ENCODE data around the gene CCDC180.
"Not testable (repeated sequence)": the region's sequence is repeated elsewhere in the genome, so short reads cannot be mapped to it uniquely, and the experiment has no call there.

CCDC180 gene

DNA sequence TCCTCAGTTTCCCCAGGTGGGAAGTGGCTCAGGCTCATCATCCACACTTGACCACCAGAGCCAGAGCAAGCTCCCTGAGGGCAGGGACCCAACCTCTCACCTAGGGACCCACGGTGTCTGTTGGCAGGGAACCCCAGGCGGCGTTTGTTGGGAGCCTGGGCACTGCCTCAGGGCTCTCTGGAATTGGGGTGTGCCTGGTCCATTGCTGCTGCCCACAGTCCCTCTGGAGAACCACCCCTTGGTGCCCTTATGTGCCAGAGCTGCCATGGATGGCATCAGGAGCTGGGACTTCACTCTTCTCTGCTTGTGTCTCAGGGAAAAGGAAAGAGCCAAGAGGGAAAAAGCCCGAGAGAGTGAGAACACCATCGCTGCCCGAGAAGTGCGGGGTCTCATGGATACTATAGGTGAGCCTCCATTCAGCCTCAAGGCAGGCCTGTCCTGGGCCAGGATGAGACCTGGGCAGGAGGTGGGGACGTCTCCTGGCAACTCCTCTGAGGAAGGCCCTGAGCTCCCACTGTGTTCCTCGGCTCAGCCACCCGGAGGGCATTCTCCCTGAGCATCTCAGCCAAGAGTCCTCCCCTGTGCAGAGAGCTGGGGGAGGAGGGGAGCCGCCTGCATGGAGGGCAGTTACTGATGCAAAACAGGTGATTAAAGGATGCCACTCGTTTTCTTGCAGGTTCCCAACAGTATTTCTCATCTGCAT is 4.5 kb downstream of the CCDC180 start:
- no peak for DNase-seq (ENCODE audit: low spot score)

DNA sequence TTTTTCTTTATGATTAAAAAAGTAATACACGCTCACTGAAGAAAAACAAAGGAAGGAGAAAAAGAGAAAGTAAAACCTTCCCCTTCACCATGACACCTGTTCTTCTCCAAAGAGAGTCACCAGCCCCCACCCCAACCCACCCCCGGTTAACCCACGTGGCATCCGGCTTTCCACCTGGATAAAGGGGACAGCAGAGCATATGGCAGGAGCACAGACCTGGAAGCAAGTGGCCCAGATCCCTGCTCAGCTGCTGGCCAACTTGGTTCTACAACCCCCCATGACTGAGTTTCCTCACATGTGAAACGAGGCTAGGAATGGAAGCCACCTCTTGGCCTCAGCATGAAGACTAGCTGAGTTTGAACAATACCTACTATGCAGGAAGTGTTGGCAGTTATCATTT is 5.1 kb downstream of the CCDC180 start:
- DNase-seq (ENCODE audit: low spot score) = no peak

DNA sequence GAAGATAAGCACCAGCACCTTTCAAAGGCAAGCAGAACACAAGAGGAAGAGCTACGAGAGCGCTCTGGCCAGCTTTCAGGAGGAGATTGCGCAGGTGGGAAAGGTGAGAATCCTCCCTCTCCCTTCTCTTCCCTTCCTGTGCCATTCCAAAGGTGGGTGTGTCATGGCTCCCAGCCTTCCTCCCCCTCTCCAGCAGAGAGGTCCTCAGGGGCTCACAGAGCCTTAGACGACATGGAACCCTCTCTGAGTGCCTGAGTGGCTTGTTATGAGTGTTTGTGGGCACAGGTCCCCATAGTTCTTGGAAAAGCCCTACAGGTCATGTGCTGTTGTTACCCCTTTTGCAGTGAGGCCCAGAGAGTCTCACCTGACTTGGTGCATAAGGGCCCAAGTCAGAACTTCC is 5.8 kb downstream of the CCDC180 start:
- no peak for DNase-seq (ENCODE audit: low spot score)

DNA sequence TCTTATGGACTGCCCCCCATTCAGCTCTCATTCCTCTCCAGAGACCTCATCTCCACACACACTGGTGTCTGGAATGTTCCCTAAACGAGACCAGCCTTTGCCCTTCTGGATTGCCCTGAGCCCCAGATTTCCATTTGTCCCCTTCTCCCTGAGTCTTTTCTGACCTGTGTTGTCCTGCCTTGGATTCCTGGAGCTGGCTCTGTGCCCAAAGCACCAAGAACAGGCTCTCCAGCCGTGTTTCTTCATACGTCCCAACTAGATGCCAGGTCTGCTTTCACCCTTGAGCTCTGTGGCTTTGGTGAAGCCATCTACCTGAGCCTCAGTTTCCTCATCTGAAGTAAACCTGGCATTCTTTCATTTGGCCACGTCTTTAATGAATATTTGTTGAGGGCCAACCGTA is 6.3 kb downstream of the CCDC180 start:
- DNase-seq (ENCODE audit: low spot score) = no peak

DNA sequence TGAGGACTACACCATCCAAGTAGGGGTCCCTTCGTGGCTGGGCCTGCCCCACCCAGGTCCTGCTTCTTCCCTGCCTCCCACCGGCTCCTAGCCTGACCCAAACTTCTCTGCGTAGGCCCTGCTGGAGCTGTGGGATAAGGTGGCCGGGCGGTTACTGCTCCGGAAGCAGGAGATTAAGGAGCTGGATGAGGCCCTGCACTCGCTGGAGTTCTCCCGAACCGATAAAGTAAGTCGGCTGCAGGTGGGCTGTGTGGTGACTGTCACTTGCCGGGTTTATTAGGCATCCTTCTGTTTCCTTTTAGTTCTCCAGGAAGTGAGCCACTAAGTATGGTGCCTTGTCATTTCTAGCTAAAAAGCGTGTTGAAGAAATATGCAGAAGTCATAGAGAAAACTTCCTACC is 7.0 kb downstream of the CCDC180 start:
- no peak for DNase-seq (ENCODE audit: low spot score)

DNA sequence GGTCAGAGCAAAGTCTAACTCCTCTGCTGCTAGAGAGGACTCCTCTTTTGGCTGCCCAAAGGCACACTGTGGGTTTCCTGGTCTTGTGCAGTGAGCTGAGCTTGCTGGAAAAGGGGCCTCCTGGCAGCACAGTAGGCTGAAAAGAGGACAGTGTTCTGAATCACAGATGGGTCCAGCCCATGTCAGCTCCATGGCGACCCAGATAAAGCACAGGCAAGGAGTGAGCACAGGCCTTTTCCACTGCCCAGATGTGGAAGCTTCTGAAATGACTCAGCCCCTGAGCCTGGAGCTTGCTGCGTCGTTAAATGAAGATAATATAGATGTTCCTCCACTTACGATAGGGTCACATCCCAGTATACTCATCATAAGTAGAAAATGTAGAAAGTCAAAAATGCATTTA is 8.1 kb downstream of the CCDC180 start:
- no peak for DNase-seq (ENCODE audit: low spot score)

DNA sequence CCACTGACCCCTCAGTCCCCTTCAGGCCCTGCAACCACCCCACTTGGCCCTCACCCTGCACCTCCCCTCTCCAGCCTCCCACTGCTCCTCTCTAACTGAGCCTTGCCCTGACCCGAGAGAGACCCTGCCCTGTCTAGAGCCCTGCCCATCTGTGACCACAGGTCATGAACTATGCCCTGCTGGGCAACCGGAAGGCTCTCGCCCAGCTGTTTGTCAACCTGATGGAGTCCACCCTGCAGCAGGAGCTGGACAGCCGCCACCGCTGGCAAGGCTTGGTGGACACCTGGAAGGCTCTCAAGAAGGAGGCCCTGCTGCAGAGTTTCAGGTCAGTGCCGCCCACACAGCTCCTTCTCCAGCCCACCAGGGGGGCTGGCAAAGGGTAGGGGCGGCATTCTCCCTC is 9.4 kb downstream of the CCDC180 start:
- DNase-seq (ENCODE audit: low spot score) = no peak

DNA sequence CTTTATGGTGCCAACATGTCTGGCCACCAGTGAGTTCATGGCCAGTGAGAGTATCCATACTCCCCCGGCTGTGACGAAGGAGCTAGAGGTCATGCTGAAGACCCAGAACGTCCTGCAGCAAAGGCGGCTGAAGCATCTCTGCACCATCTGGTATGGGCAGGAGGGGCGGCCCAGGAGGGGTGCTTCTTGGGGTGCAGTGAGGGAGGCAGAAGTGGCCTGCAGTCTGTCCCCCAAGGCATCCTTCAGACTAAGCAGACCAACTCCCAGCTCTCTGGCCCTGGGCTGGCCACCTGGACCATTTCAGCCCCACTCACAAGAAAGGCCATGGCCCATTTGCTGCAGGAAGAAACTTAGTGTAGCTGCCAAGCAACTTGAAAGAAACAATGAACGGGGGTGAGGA is 11.0 kb downstream of the CCDC180 start:
- no peak for DNase-seq (ENCODE audit: low spot score)

DNA sequence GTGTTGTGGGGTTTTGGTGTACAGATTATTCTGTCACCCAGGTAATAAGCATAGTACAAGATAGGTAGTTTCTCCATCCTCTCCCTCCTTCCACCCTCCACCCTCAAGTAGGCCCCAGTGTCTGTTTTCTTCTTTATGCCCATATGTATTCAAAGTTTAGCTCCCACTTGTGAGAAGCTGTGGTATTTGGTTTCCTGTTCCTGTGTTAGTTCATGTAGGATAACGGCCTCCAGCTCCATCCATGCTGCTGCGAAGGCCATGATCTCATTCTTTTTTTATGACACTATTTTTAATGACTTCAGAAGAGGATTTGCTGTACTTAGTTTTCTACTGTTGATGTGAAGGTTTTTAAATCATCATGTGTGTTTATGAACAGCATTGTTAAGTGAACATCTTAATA is 11.9 kb downstream of the CCDC180 start:
- DNase-seq (ENCODE audit: low spot score) = no peak

DNA sequence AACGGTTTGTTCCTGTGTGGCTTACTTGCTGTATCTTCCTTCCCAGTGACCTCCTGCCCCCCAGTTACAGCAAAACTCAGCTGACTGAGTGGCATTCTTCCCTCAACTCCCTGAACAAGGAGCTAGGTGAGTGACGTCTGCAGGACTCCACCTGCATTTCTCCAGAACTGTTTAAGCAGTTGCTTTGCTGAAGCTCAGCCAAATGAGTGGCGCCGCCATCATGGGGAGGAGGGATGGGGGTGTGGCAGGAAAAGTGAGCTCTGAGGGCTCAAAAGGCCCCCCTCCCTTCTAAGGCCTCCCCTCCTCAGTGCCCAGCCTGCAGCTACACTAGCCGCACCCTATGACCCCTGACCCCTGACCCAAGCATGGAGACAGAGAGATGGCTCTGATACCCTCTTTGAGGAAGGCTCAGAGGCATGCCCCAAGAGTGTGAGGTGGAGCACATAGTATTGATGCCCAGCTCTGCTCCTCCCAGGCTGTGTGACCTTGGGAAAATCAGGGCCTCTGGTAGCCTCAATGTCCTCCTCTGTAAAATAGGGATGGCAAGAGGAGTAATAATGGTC is 12.7 kb downstream of the CCDC180 start:
- DNase-seq (ENCODE audit: low spot score) = no peak

DNA sequence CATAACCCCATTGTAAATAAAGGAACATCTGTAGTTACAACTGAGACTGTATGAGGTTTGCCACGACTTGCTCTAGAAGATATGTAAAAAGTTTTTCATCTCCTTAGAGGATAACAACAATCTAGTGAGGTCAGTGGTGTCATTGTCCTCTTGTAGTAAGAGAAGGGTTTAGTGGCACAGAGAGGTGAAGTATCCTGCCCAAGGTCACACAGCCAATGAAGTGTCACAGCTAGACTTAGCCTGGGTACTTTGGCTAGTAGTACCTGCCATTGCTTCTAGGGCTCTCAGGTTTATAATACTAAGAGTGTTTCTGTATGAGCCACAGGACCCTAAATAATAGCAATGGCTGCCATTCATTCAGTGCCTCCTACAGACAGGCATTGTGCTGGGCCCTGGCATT is 13.8 kb downstream of the CCDC180 start:
- DNase-seq (ENCODE audit: low spot score) = no peak

DNA sequence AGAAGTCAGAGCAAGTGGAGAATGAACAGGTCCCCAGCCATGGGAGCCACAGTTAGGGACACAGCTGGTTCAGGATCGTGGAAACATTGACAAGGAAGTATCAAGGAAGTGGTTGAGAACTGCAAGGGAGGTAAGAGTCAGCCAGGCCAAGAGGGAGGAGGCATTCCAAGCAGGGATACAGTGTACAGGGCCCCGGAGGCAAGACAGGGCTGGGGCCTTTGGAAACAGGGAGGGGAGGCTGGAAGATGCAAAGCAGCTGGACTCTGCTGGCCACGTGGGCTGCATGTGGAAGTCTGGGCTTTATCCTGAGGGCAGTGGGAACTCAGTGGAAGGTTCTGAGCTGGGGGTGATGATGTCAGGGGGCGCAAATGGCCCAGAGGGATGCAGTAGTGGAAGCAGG is 14.2 kb downstream of the CCDC180 start:
- DNase-seq (ENCODE audit: low spot score) = no peak

DNA sequence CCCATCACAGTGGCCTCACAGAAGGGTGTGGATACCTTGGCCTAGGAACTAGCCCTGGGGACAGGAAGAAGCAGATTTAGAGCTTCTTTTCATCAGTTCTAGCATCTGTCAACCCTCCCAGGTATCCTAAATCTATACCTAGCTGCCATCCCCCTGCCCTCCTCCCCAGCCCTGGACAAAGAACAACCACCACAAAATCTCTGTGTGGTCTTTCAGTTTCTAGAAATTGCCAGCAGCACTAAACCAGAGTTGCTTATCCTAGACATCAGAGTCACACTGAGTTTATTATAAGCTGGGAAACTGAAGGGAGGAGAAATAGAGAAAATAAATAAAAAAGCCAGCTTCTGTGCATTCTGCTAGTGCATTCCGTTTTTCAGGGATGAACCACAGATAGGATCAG is 14.6 kb downstream of the CCDC180 start:
- no peak for DNase-seq (ENCODE audit: low spot score)

DNA sequence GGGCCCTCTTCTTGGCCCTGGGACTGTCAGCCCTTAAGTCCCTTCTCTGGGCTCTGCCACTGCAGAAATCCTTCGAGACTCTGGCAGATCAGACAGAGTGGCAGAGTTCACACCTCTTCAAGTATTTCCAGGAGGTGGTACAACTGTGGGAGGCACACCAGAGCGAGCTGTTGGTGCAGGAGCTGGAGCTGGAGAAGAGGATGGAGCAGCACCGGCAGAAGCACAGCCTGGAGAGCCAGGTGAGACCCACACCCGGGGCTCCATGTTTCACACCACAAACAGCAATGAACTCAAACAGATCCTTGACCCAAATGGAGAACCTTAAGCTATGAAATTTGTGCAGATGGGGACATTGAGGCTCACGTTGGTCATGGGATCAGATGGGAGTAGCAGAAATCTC is 17.5 kb downstream of the CCDC180 start:
- no peak for DNase-seq (ENCODE audit: low spot score)

DNA sequence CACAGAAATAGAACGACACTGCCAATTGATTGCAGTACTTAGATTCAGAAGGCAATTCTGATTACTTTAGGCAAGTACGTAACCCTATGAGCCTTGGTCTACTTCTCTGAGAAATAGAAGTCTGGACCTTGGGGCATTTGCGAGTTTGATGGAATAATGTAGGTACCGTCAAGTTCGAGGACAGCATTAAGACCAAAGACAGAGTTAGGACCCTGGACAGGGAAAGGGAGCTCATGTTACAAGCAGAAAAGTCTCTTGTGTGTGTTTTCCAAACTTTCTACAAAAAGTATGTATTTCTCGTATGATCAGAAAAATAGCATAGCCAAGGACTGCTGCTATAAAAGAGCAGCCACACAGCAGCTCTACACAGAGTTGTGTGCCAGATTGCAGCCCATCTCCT is 20.1 kb downstream of the CCDC180 start:
- no peak for DNase-seq (ENCODE audit: low spot score)

DNA sequence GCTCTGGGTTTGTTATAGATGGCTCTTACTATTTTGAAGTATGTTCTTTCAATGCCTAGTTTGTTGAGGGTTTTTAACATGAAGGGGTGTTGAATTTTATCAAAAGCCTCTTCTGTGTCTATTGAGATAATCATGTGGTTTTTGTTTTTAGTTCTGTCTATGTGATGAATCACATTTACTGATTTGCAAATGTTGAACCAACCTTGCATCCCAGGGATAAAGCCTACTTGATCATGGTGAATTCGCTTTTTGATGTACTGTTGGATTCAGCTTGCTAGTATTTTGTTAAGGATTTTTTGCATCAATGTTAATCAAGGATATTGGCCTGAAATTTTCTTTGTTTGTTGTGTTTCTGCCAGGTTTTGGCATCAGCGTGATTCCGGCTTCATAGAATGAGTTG is 25.5 kb downstream of the CCDC180 start:
- DNase-seq (ENCODE audit: low spot score) = no peak

DNA sequence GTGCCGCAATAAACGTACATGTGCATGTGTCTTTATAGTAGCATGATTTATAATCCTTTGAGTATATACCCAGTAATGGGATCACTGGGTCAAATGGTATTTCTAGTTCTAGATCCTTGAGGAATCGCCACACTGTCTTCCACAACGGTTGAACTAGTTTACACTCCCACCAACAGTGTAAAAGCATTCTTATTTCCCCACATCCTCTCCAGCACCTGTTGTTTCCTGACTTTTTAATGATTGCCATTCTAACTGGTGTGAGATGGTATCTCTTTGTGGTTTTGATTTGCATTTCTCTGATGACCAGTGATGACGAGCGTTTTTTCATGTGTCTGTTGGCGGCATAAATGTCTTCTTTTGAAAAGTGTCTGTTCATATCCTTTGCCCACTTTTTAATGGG is 28.2 kb downstream of the CCDC180 start:
- DNase-seq (ENCODE audit: low spot score) = not testable (repeated sequence)

DNA sequence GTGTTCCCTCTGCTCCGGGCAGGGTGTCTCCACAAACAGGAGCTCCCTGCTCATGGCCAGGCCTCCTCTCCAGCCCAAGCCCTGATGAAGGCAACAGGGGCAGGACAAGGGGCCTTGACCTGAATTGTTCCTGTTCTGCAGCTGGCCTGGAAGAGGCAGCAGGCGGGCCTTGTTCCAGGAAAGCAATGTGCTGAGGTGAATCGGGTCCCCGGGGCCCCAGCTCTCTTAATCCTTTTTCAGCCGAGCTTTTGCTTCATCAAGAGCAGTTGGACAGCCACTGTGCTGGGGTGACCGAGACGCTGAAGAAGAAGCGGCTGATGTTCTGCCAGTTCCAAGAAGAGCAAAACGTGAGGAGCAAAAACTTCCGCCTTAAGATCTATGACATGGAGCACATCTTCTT is 41.4 kb downstream of the CCDC180 start:
- no peak for DNase-seq (ENCODE audit: low spot score)

DNA sequence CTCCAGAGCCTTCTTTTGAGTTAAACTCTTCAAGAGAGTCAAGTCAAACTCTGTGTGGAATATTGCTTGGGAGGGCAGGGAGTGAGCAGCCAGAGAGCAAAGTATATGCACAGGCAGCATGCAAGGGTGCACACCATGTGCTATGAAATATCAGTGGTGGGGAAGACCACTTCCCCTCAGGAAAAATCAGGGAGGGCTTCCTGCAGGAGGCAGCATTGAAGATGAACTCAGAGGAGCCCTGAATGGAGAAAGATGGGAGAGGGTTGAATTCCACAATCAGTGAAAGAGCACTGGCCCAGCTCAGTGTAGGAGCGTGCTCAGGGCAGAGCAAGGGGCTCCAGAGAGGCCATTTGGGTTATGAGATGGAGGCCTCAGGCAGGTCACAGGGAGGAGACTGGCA is 41.9 kb downstream of the CCDC180 start:
- DNase-seq (ENCODE audit: low spot score) = no peak

DNA sequence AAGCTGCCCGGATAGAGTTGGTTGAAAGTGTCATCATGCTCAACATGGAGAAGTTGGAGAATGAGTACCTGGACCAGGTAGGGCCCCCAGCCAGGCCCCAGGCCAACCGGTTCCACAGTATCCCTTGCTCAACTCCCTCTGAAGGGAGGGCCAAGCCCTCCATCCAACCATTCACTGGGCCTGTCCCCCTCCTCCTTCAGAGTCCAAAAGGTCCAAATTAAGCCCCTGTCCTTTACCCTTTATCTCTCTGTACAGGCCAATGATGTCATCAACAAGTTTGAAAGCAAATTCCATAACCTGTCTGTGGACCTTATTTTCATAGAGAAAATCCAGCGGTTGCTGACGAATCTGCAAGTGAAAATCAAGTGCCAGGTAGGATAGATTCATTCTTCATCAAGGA is 47.2 kb downstream of the CCDC180 start:
- no peak for DNase-seq (ENCODE audit: low spot score)

DNA sequence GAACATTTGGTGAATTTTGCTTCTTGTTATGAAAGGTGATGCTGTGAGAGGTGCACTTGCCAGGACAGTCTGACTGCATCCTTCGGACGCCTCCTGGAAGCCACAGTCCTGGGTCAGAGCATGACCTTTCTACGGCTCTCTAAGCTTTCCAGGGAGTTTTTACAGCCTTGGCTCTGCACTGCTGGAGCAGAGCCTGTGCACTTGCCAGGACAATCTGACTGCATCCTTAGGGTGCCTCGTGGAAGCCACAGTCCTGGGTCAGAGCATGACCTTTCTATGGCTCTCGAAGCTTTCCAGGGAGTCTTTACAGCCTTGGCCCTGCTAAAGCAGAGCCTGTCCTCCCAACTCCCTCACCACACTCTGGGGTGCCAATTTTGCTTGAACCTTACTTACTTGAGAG is 49.6 kb downstream of the CCDC180 start:
- DNase-seq (ENCODE audit: low spot score) = no peak

Data from hepatic stellate cell (primary cell).